OCI-LY1 (cell line): Measurements from ENCODE around the gene IL22.

Experiments
- H2AFZ ChIP-seq: fragments of 200-600 bp; sonication (generic), shearing (Covaris generic); 2 replicates; pipeline ENCODE4 v1.6.0; 2014; ENCODE audit warnings: antibody characterized with exemption, mild to moderate bottlenecking, low read length
- H3F3A ChIP-seq: fragments of 200-600 bp; sonication (generic), shearing (Covaris generic); 2 replicates; pipeline ENCODE4 v1.6.0; 2014; ENCODE audit warnings: mild to moderate bottlenecking, antibody characterized with exemption, low read length, moderate library complexity; ENCODE audit not compliant: insufficient read depth
- H3K27ac ChIP-seq: fragments of 200-600 bp; sonication (generic); 2 replicates; pipeline ENCODE4 v1.5.1; 2014; ENCODE audit warnings: low read length, mixed run types, mild to moderate bottlenecking, low read depth; ENCODE audit not compliant: poor library complexity, severe bottlenecking
- H3K27me3 ChIP-seq: fragments of 200-600 bp; sonication (generic); 2 replicates; pipeline ENCODE4 v1.6.0; 2014; ENCODE audit warnings: antibody characterized with exemption, mild to moderate bottlenecking, low read length, moderate library complexity; ENCODE audit not compliant: insufficient read depth
- H3K36me3 ChIP-seq: fragments of 200-600 bp; sonication (generic); 2 replicates; pipeline ENCODE4 v1.6.1; 2014; ENCODE audit warnings: mild to moderate bottlenecking, antibody characterized with exemption, low read length, moderate library complexity, mixed read lengths; ENCODE audit not compliant: insufficient read depth
- H3K4me1 ChIP-seq: fragments of 200-600 bp; sonication (generic); 2 replicates; pipeline ENCODE4 v1.5.1; 2014; ENCODE audit warnings: mild to moderate bottlenecking, low read length, moderate library complexity; ENCODE audit not compliant: insufficient read depth, severe bottlenecking
- H3K4me2 ChIP-seq: fragments of 200-600 bp; sonication (generic), shearing (Covaris generic); 2 replicates; pipeline ENCODE4 v1.6.1; 2014; ENCODE audit warnings: low read length
- H3K4me3 ChIP-seq: fragments of 200-600 bp; sonication (generic); 2 replicates; pipeline ENCODE4 v1.5.1; 2014; ENCODE audit warnings: low read length, low read depth, mild to moderate bottlenecking, mixed read lengths; ENCODE audit not compliant: poor library complexity, severe bottlenecking
- H3K79me2 ChIP-seq: fragments of 200-600 bp; shearing (Covaris generic); 2 replicates; pipeline ENCODE4 v1.6.1; 2016; ENCODE audit warnings: mixed run types, low read length, mixed read lengths; ENCODE audit not compliant: insufficient read depth
- H3K9ac ChIP-seq: fragments of 200-600 bp; sonication (generic), shearing (Covaris generic); 2 replicates; pipeline ENCODE4 v1.6.1; 2014; ENCODE audit warnings: mild to moderate bottlenecking, low read length, mixed read lengths
- H3K9me2 ChIP-seq: fragments of 200-600 bp; sonication (generic), shearing (Covaris generic); 2 replicates; pipeline ENCODE4 v1.6.1; 2014; ENCODE audit warnings: low read depth, mild to moderate bottlenecking, low read length, mixed read lengths
- H3K9me3 ChIP-seq: fragments of 200-600 bp; shearing (Covaris generic); 2 replicates; pipeline ENCODE4 v1.6.1; 2014; ENCODE audit warnings: low read length, mixed read lengths
- H4K20me1 ChIP-seq: fragments of 200-600 bp; sonication (generic), shearing (Covaris generic); 2 replicates; pipeline ENCODE4 v1.6.0; 2016; ENCODE audit warnings: mild to moderate bottlenecking, low read length; ENCODE audit not compliant: insufficient read depth
- EZH2 ChIP-seq: fragments of 200-600 bp; sonication (generic), shearing (Covaris generic); IDR thresholded peaks from 2 replicates; pipeline ENCODE4 v1.8.0; 2017; ENCODE audit warnings: borderline replicate concordance, mixed run types, mild to moderate bottlenecking, antibody characterized with exemption, low read length, moderate library complexity, mixed read lengths
- TF ChIP-seq, protein P1 (sequence below): fragments of 200-600 bp; sonication (generic), shearing (Covaris generic); IDR thresholded peaks from 2 replicates; pipeline ENCODE4 v1.5.1; 2017; ENCODE audit warnings: mild to moderate bottlenecking, antibody characterized with exemption, low read length, moderate library complexity, mixed read lengths

The IL22 gene

DNA sequence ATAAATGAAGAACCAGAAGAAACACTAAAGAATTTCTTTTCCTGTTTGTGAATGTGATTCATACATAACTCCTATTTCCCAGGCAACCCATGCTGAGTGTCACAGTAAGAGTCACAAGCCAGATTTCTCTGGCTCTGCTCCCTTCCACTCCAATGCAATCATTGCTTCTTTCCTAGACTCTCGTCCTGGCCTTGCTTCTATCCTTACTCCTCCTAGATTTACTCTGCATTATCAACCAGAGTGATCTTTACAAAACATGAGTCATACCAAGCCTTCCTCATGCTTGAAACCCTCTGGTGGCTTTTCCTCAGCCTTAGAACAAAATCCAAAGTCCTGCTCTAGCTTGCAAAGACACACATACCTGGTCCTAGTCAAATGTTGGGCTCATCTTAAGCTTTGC, 13.3 kb downstream of the IL22 start:
- Histone ChIP-seq H3K9me2 (no peaks in the 10 kb centered on the region), H2AFZ (no peak overlapping the region), H3K4me3 (no peak overlapping the region), H4K20me1 (no peaks in the 10 kb centered on the region), H3K27me3 (no peaks in the 10 kb centered on the region), H3K4me1 (peaks cover 28% of the 10 kb centered on the region), H3K4me2 (no peak overlapping the region), H3K36me3 (no peaks in the 10 kb centered on the region), H3K79me2 (no peaks in the 10 kb centered on the region), H3K9ac (no peak overlapping the region), H3K27ac (no peak overlapping the region), H3F3A (no peaks in the 10 kb centered on the region), H3K9me3 (no peaks in the 10 kb centered on the region)
- no peak for TF ChIP-seq EZH2
- TF ChIP-seq, protein P1, sequence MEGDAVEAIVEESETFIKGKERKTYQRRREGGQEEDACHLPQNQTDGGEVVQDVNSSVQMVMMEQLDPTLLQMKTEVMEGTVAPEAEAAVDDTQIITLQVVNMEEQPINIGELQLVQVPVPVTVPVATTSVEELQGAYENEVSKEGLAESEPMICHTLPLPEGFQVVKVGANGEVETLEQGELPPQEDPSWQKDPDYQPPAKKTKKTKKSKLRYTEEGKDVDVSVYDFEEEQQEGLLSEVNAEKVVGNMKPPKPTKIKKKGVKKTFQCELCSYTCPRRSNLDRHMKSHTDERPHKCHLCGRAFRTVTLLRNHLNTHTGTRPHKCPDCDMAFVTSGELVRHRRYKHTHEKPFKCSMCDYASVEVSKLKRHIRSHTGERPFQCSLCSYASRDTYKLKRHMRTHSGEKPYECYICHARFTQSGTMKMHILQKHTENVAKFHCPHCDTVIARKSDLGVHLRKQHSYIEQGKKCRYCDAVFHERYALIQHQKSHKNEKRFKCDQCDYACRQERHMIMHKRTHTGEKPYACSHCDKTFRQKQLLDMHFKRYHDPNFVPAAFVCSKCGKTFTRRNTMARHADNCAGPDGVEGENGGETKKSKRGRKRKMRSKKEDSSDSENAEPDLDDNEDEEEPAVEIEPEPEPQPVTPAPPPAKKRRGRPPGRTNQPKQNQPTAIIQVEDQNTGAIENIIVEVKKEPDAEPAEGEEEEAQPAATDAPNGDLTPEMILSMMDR, result no peak

DNA sequence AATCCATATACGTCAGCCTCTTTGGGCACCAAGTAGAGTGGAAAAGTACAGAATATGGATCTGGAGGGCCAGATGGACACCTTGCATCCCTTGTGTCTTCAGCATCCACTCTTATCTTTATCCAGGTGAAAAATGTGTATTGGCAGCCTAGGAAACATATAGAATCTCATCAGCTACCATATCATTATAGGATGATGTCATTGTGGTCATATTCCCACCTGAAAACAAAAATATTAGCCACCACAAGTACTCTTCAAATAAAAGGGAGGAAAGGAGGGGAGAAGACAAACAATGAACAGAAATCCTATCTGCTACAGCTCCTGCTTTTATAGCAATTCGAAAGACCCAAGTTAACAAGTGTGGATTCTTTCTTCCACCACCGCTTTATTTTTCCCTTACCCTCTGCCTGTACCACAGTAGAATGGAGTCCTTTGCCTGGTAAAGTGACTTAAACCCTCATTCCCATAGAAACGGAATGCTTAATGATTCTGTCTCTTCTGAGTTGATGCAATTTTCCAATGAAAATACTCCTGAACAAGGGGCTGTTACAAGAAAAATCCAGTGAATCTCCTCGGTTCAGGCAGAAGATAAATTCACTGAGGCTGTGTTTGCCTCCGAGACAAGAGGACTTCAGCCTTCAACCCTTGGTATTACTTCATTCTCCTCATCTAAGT, 14.0 kb downstream of the IL22 start:
- Histone ChIP-seq H3K9ac (no peak overlapping the region), H3K36me3 (no peaks in the 10 kb centered on the region), H3F3A (no peaks in the 10 kb centered on the region), H3K9me2 (no peaks in the 10 kb centered on the region), H3K4me2 (no peak overlapping the region), H3K27ac (no peak overlapping the region), H3K79me2 (no peaks in the 10 kb centered on the region), H3K9me3 (no peaks in the 10 kb centered on the region), H3K4me1 (peaks cover 28% of the 10 kb centered on the region), H3K4me3 (no peak overlapping the region), H2AFZ (no peak overlapping the region), H3K27me3 (no peaks in the 10 kb centered on the region), H4K20me1 (no peaks in the 10 kb centered on the region)
- no peak for TF ChIP-seq EZH2
- TF ChIP-seq, protein P1, result no peak

DNA sequence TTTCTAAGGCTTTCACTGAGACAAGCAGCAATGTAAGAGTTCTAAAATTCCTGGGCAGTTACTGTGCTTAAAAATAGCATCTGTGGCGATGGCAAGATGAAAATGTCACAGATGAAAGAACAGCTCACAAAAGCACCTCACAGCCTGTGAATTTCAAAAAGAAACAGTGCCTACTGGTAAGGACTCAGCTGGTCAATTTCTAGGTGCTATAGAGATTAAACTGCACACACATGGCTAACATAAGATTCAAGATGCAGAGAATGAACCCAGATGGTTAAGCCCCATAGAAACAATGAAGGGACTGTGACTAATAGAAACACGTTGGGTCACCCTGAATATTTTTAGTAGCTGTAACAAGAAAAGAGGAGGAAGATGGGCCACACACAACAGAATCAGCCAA, 15.8 kb downstream of the IL22 start:
- Histone ChIP-seq H3K36me3 (no peaks in the 10 kb centered on the region), H3K79me2 (no peaks in the 10 kb centered on the region), H4K20me1 (no peaks in the 10 kb centered on the region), H3K9ac (no peak overlapping the region), H3K27ac (no peak overlapping the region), H3K4me1 (peaks cover 28% of the 10 kb centered on the region), H3K27me3 (no peaks in the 10 kb centered on the region), H3K4me2 (no peak overlapping the region), H3K9me2 (no peaks in the 10 kb centered on the region), H3K9me3 (no peaks in the 10 kb centered on the region), H2AFZ (peak overlapping the region; percentile 56; the same call in 1 of the 2 replicates), H3F3A (no peaks in the 10 kb centered on the region), H3K4me3 (no peak overlapping the region)
- TF ChIP-seq EZH2, result no peak
- TF ChIP-seq, protein P1, result no peak
